HPDE6-E6E7 (cell line): Measurements from ENCODE around the gene ARL6IP5.

Source experiments
- DNase-seq: peaks from one replicate; pipeline ENCODE4 v3.0.0; 2011; ENCODE audit warnings: missing footprints; ENCODE audit errors: extremely low spot score

The ARL6IP5 gene

GRCh38 chr3:69085833-69086722, 1.3 kb downstream of the ARL6IP5 start:
- no peak for DNase-seq

DNA sequence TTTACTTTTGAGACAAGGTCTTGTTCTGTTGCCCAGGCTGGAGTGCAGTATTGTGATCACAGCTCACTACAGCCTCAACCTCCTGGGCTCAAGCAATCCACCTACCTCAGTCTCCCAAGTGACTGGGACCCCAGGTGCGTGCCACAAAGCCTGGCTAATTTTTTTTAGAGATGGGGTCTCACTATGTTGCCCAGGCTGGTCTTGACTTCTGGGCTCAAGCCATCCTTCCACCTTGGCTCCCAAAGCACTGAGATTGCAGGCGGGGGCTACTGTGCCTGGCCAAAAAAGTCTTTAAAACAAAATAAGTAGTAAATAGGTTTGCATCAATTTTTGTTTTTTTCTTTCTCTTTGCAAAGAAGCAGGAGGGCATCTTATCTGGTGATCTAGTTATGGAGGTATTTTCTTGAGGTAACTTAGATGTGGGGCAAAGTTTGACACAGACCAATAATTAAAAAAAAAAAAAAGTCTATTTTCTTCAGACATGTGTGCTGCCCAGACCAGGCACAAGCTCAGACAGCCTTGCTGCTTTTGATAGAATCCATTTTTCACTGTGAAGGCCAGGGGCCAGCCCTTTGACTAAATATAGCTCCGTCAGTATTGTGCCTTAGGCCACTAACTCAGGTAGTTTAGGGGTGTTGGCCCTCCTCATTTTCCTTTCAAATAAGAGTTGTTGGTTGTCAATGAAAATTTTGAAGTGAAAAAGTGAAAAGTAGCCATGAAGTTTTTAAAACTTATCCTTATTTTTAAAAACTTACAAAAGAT, 2.5 kb downstream of the ARL6IP5 start:
- DNase-seq, result no peak

- no peak for DNase-seq
These were observed 3.3 kb downstream of the ARL6IP5 start for GRCh38 chr3:69088063-69088462.

GRCh38 chr3:69090021-69090420, 5.3 kb downstream of the ARL6IP5 start:
- DNase-seq, result no peak

- no peak for DNase-seq
These were observed 6.8 kb downstream of the ARL6IP5 start for GRCh38 chr3:69091389-69092029.

- no peak for DNase-seq
These were observed 7.3 kb downstream of the ARL6IP5 start for GRCh38 chr3:69092030-69092516.

- DNase-seq, result no peak
These were observed 9.9 kb downstream of the ARL6IP5 start for GRCh38 chr3:69094467-69095205.

- DNase-seq, result no peak
These were observed 10.9 kb downstream of the ARL6IP5 start for GRCh38 chr3:69095636-69096035.

DNA sequence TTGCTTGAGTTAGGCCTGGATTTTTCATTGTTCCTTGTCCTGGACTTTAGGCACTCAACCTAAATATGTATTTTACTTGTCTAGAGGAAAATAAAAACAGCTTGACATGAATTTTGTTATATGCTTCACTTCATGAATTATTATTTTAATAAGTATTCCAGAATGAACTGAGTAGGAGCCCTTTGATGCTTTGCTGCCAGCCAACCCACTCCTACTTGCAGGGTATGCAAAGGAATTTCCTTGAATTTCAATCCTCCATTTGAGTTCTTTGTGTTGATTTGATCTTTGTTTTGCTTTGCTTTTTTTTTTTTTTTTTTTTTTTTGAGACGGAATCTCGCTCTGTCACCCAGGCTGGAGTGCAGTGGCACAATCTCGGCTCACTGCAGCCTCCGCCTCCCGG, 11.6 kb downstream of the ARL6IP5 start:
- DNase-seq, result no peak

DNA sequence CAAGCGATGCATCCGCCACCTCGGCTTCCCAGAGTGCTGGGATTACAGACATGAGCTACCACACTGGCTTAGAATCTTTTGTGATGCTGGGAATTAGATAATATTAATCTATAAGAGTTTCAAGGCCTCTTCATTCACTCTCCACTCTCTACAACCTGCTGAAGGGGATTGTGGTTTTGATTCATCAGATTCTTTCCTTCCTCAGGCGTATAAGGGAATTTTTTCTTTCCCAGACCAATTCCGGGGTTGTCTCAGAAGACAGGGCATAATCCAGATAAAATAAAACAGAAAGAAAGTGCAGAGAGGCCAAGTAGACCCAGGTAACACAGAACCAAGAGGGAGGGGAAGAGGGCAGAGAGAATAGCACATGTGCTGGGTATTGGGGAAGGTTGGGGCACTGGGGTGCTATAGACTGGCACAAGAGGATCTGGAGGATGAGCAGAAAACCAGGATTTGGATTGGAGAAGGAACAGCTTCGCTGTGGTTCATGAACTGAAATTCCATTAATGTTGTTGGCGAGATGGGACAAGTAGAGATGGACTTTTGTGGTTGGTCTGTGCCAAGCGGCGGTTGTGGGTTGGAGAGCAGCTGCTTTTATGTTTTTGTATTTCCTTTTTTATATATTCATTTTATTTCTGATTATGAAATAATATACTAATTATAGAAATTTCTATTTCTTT, 12.8 kb downstream of the ARL6IP5 start:
- DNase-seq, result no peak

GRCh38 chr3:69099576-69099975, 14.8 kb downstream of the ARL6IP5 start:
- DNase-seq, result no peak

- DNase-seq, result no peak
These were observed 17.6 kb downstream of the ARL6IP5 start for GRCh38 chr3:69102384-69102783.

GRCh38 chr3:69103123-69103522, 18.4 kb downstream of the ARL6IP5 start:
- no peak for DNase-seq

- DNase-seq, result no peak
These were observed 19.8 kb downstream of the ARL6IP5 start for GRCh38 chr3:69104586-69104985.

- DNase-seq, result no peak
These were observed 20.6 kb downstream of the ARL6IP5 start for GRCh38 chr3:69105320-69105719.

DNA sequence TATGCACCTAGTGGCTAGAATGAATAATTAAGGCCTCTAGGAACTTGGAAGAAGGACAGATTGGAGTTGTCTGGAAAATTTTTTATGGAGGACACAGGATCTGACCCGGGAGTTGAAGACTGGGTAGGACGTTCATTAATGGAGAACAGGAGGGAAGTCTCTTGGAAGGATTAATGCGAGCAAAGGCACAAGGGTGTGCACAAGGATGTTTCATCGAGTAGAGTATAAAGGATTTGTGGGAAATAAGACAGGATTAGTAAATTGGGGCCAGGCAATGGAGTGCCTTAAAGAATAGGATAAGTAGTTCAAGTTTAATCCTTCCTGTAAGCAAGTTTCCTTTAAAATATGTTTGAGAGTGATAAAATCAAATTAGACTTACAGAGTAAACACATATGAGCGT, 23.1 kb downstream of the ARL6IP5 start:
- DNase-seq, result no peak

GRCh38 chr3:69108811-69109210, 24.1 kb downstream of the ARL6IP5 start:
- no peak for DNase-seq

- DNase-seq, result no peak
These were observed 26.3 kb downstream of the ARL6IP5 start for GRCh38 chr3:69110941-69111546.

- DNase-seq, result no peak
These were observed 28.8 kb downstream of the ARL6IP5 start for GRCh38 chr3:69113536-69113935.

GRCh38 chr3:69115731-69116130, 31.0 kb downstream of the ARL6IP5 start:
- DNase-seq, result no peak

DNA sequence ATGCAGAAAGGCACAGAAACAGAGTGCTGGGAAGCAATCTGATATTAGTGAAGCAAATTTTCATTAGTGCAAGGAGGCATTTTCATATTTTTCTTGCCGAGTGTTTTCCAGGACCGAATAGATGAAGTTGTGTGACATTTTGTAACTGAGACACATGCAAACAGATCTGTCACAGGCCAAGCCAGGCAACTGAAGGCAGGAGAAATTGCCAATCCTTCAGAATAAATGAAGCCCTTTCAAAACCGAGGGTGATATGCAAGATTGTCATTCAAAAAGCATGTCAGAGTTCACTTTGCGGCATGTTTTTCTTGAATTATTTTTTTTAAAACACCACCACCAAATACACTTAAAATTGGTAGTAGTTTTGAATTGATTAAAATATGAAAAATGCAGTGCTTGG, 31.4 kb downstream of the ARL6IP5 start:
- no peak for DNase-seq
